Activated CD8-positive, alpha-beta memory T cell treated with anti-CD3 and anti-CD28 coated beads, Interleukin-2, amount 50 U/mL, for 4 hours (primary cell): ENCODE data around the gene BTBD1.

Source experiments
- DNase-seq: peaks from one replicate; pipeline ENCODE4 v3.0.0-alpha.2; 2020

The BTBD1 gene

GRCh38 chr15:83066734-83067637, at the start of gene BTBD1:
BTBD1 (minus strand) TSS chr15:83067252; CDS start chr15:83067151, 101 bp downstream.
- peak; percentile 83 for DNase-seq

GRCh38 chr15:83115831-83116565, 48.9 kb upstream of the BTBD1 start:
- no peak for DNase-seq

GRCh38 chr15:83115410-83115809, 48.4 kb upstream of the BTBD1 start:
- DNase-seq = no peak

- DNase-seq = no peak
Observed at GRCh38 chr15:83114856-83115255, 47.8 kb upstream of the BTBD1 start.

- no peak for DNase-seq
Observed at GRCh38 chr15:83113881-83114674, 47.0 kb upstream of the BTBD1 start.

- DNase-seq = no peak
Observed at GRCh38 chr15:83112956-83113299, 45.9 kb upstream of the BTBD1 start.

- no peak for DNase-seq
Observed at GRCh38 chr15:83112233-83112955, 45.3 kb upstream of the BTBD1 start.

- no peak for DNase-seq
Observed at GRCh38 chr15:83111149-83111548, 44.1 kb upstream of the BTBD1 start.

- no peak for DNase-seq
Observed at GRCh38 chr15:83110381-83110780, 43.3 kb upstream of the BTBD1 start.

- no peak for DNase-seq
Observed at GRCh38 chr15:83109532-83109931, 42.5 kb upstream of the BTBD1 start.

GRCh38 chr15:83108266-83109219, 41.5 kb upstream of the BTBD1 start:
- DNase-seq = no peak

GRCh38 chr15:83107841-83108181, 40.8 kb upstream of the BTBD1 start:
- no peak for DNase-seq

GRCh38 chr15:83106994-83107840, 40.2 kb upstream of the BTBD1 start, which contains the start of gene TM6SF1:
TM6SF1 (plus strand) TSS chr15:83107645; CDS start chr15:83107681, 36 bp downstream.
- DNase-seq = peak; percentile 19

GRCh38 chr15:83105440-83105839, 38.4 kb upstream of the BTBD1 start:
- DNase-seq = no peak

- no peak for DNase-seq
Observed at GRCh38 chr15:83104141-83104540, 37.1 kb upstream of the BTBD1 start.

GRCh38 chr15:83102346-83102745, 35.3 kb upstream of the BTBD1 start:
- no peak for DNase-seq

- DNase-seq = no peak
Observed at GRCh38 chr15:83100097-83100646, 33.1 kb upstream of the BTBD1 start.

GRCh38 chr15:83099290-83099689, 32.2 kb upstream of the BTBD1 start:
- DNase-seq = no peak

GRCh38 chr15:83098079-83098478, 31.0 kb upstream of the BTBD1 start:
- no peak for DNase-seq

- DNase-seq = no peak
Observed at GRCh38 chr15:83094583-83094982, 27.5 kb upstream of the BTBD1 start.
